Measurements from ENCODE around the gene MEIOSIN. TPM values are rescaled to one million over a fixed set of nuclear protein-coding genes. Genes with fewer than 3 reads are reported as not detected.

The MEIOSIN gene
- total and polyA plus RNA-seq, 2 experiments from 2014 or later, result not detected

GRCh38 chr19:45730368-45731288 lies 2.6 kb upstream of the MEIOSIN start, which contains the start of gene FBXO46:
Gene FBXO46, minus strand, starts transcription at chr19:45730896. Its CDS starts 17,401 bp downstream, at chr19:45713495.
- in situ Hi-C loops (cut with MboI), result no loop called here
- Histone ChIP-seq H3K27me3 (replicated peaks; ENCODE audit: insufficient read depth) (no peaks in the 10 kb centered on the region), H3K9me3 (ENCODE audit: low read depth) (no peaks in the 10 kb centered on the region), H3K4me2 (ENCODE audit: unreplicated experiment) (peak within 1 kb of the TSS; percentile 95), H3K79me2 (ENCODE audit: insufficient read depth) (peaks cover 51% of the 10 kb centered on the region), H3K36me3 (ENCODE audit: low read depth) (no peaks in the 10 kb centered on the region), H3K9ac (peak within 1 kb of the TSS; percentile 87), H3K27ac (peak within 1 kb of the TSS; percentile 19; the same call in 1 of the 2 replicates), H3F3A (ENCODE audit: insufficient read depth) (no peaks in the 10 kb centered on the region), H3K9me2 (ENCODE audit: insufficient read depth) (no peaks in the 10 kb centered on the region), H4K20me1 (ENCODE audit: insufficient read depth) (no peaks in the 10 kb centered on the region), H2AFZ (peak within 1 kb of the TSS; percentile 88), H3K4me1 (ENCODE audit: insufficient read depth) (peaks cover 5% of the 10 kb centered on the region; the same call in 1 of the 2 replicates), H3K4me3 (peak within 1 kb of the TSS; percentile 90)
- 1% methylated on average over 32 to 48 of the region's 48 CpGs for WGBS, 2 experiments (ENCODE audit: low coverage in 1 of 2, low lambda C conversion rate in 2 of 2, missing lambda C conversion rate in 2 of 2)
- TF ChIP-seq EZH2phosphoT487 (IDR thresholded peaks at IDR 0.05; ENCODE audit: insufficient read depth, low read depth) (no peak), EZH2 (IDR thresholded peaks at IDR 0.05; ENCODE audit: insufficient read depth, poor library complexity, severe bottlenecking) (no peak)
- DNase-seq, result peak; percentile 99

DNA sequence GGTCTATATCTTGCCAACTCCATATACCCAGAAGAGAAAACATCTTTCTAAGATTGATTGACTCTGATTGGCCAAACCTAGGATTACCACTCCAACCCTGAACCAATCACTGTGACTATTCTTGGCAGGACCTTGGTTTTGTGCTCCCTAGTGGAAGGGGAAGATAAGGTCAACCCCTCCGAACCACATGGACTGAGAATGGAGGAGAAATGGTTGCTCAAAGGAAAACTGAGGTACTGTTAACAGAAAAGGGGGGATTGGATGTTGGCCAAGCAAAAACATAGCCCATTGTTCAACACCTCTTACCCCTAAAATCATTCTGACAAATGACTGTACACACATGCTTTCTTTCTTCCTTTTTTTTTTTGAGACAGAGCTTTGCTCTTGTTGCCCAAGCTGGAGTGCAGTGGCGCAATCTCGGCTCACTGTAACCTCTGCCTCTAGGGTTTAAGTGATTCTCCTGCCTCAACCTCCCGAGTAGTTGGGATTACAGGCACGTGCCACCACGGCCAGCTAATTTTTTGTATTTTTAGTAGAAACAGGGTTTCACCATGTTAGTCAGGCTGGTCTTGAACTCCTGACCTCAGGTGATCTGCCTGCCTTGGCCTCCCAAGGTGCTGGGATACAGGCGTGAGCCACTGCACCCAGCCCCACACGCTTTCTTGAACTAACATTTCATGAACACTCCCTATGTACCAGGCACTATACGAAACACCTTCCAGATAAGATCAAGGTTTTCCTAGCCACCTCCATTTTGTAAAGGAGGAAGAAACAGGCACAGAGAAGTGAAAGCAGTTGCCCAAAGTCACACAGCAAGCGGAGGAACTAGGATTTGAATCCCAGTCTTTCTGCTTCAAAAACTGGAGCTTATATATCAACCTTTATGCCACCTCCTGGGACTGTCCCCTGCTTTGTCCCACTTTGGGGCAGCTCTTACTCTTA lies 6.5 kb downstream of the MEIOSIN start:
- Histone ChIP-seq H3K79me2 (ENCODE audit: insufficient read depth) (no peaks in the 10 kb centered on the region), H3K4me1 (ENCODE audit: insufficient read depth) (no peaks in the 10 kb centered on the region), H3K4me3 (no peak overlapping the region), H3K27ac (no peak overlapping the region), H3K36me3 (ENCODE audit: low read depth) (no peaks in the 10 kb centered on the region), H3K27me3 (replicated peaks; ENCODE audit: insufficient read depth) (no peaks in the 10 kb centered on the region), H3F3A (ENCODE audit: insufficient read depth) (no peaks in the 10 kb centered on the region), H3K9ac (no peak overlapping the region), H3K9me3 (ENCODE audit: low read depth) (no peaks in the 10 kb centered on the region), H3K9me2 (ENCODE audit: insufficient read depth) (no peaks in the 10 kb centered on the region), H3K4me2 (ENCODE audit: unreplicated experiment) (no peak overlapping the region), H2AFZ (no peak overlapping the region), H4K20me1 (ENCODE audit: insufficient read depth) (no peaks in the 10 kb centered on the region)
- no peak for DNase-seq
- in situ Hi-C loops (cut with MboI), result no loop called here
- WGBS, 2 experiments (ENCODE audit: low coverage in 1 of 2, low lambda C conversion rate in 2 of 2, missing lambda C conversion rate in 2 of 2), result 84 to 85% methylated on average over 10 of the region's 10 CpGs
- no peak for TF ChIP-seq EZH2phosphoT487 (IDR thresholded peaks at IDR 0.05; ENCODE audit: insufficient read depth, low read depth)
- TF ChIP-seq EZH2 (IDR thresholded peaks at IDR 0.05; ENCODE audit: insufficient read depth, poor library complexity, severe bottlenecking), result no peak

GRCh38 chr19:45742969-45743368 lies 9.7 kb downstream of the MEIOSIN start:
- H4K20me1 ChIP-seq (ENCODE audit: insufficient read depth), result no peaks in the 10 kb centered on the region
- in situ Hi-C loops (cut with MboI), result no loop called here
- no peak overlapping the region for H3K27ac ChIP-seq
- H3K4me3 ChIP-seq, result no peak overlapping the region
- no peaks in the 10 kb centered on the region for H3K9me2 ChIP-seq (ENCODE audit: insufficient read depth)
- H3F3A ChIP-seq (ENCODE audit: insufficient read depth), result no peaks in the 10 kb centered on the region
- H3K36me3 ChIP-seq (ENCODE audit: low read depth), result no peaks in the 10 kb centered on the region
- H3K9me3 ChIP-seq (ENCODE audit: low read depth), result no peaks in the 10 kb centered on the region
- H3K9ac ChIP-seq, result no peak overlapping the region
- H3K4me2 ChIP-seq (ENCODE audit: unreplicated experiment), result no peak overlapping the region
- no peaks in the 10 kb centered on the region for H3K79me2 ChIP-seq (ENCODE audit: insufficient read depth)
- WGBS, 2 experiments (ENCODE audit: low coverage in 1 of 2, low lambda C conversion rate in 2 of 2, missing lambda C conversion rate in 2 of 2), result 61 to 65% methylated on average over 4 of the region's 4 CpGs
- H2AFZ ChIP-seq, result no peak overlapping the region
- DNase-seq, result no peak
- TF ChIP-seq EZH2 (IDR thresholded peaks at IDR 0.05; ENCODE audit: insufficient read depth, poor library complexity, severe bottlenecking) (no peak), EZH2phosphoT487 (IDR thresholded peaks at IDR 0.05; ENCODE audit: insufficient read depth, low read depth) (no peak)
- H3K4me1 ChIP-seq (ENCODE audit: insufficient read depth), result no peaks in the 10 kb centered on the region
- no peaks in the 10 kb centered on the region for H3K27me3 ChIP-seq (replicated peaks; ENCODE audit: insufficient read depth)

GRCh38 chr19:45745606-45746005 lies 12.4 kb downstream of the MEIOSIN start:
- H4K20me1 ChIP-seq (ENCODE audit: insufficient read depth), result no peaks in the 10 kb centered on the region
- H3K9me3 ChIP-seq (ENCODE audit: low read depth), result no peaks in the 10 kb centered on the region
- no peaks in the 10 kb centered on the region for H3K4me1 ChIP-seq (ENCODE audit: insufficient read depth)
- in situ Hi-C loops (cut with MboI), result no loop called here
- no peak overlapping the region for H3K4me2 ChIP-seq (ENCODE audit: unreplicated experiment)
- DNase-seq, result no peak
- 66 to 70% methylated on average over 6 of the region's 6 CpGs for WGBS, 2 experiments (ENCODE audit: low coverage in 1 of 2, low lambda C conversion rate in 2 of 2, missing lambda C conversion rate in 2 of 2)
- no peaks in the 10 kb centered on the region for H3K36me3 ChIP-seq (ENCODE audit: low read depth)
- no peak overlapping the region for H3K4me3 ChIP-seq
- no peak for TF ChIP-seq EZH2 (IDR thresholded peaks at IDR 0.05; ENCODE audit: insufficient read depth, poor library complexity, severe bottlenecking)
- no peak for TF ChIP-seq EZH2phosphoT487 (IDR thresholded peaks at IDR 0.05; ENCODE audit: insufficient read depth, low read depth)
- H2AFZ ChIP-seq, result no peak overlapping the region
- H3K79me2 ChIP-seq (ENCODE audit: insufficient read depth), result no peaks in the 10 kb centered on the region
- no peaks in the 10 kb centered on the region for H3F3A ChIP-seq (ENCODE audit: insufficient read depth)
- H3K9ac ChIP-seq, result no peak overlapping the region
- no peaks in the 10 kb centered on the region for H3K9me2 ChIP-seq (ENCODE audit: insufficient read depth)
- no peaks in the 10 kb centered on the region for H3K27me3 ChIP-seq (replicated peaks; ENCODE audit: insufficient read depth)
- H3K27ac ChIP-seq, result no peak overlapping the region
